Stimulated activated CD8-positive, alpha-beta memory T cell treated with anti-CD3 and anti-CD28 coated beads, Interleukin-7, amount 100 ng/mL, for 1 hour (primary cell): Measurements from ENCODE around the gene PAX2.

Experiments
- DNase-seq, 2 donors: peaks; one replicate each; pipeline ENCODE4 v3.0.0-alpha.2; 2020; ENCODE audit warnings: low read depth in 2 of 2

PAX2 gene

DNA sequence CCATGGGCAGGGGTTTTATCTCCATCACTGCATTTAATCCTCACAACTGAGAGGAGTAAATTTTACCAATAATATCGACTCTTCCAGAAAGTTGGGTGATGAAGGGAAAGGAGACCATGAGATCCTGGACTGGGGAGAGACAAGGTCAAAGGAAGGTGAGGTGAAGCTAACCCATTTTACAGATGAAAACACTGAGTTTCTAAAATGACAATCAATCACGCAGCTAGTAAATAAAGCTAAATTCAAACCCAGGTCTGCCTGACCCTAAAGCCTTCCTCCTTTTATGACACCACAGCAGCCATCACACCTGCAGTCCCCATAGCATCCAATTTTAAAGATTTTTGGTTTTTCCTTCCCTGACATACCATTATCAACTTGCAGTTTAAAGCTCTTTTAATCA is 103.4 kb downstream of the PAX2 start:
- no peak for DNase-seq

DNA sequence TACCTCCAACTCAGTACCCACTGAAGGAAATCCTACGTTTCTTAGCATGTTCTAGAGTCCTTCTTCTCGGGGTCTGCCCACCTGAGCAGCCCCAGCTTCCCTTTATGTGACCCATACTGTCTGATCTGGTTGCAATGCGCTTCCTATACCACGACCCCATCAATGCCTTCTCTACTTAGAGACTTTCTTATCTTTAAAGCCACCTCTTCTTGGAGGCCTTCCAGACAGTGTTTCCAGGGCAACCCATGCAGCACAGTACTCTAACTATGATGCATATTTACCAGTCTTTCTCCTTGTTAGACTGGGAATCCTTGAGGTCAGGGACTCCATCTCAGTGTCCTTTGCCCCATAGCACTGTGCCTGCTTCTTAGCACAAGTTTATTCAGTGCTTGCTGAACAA is 112.9 kb downstream of the PAX2 start:
- no peak for DNase-seq

DNA sequence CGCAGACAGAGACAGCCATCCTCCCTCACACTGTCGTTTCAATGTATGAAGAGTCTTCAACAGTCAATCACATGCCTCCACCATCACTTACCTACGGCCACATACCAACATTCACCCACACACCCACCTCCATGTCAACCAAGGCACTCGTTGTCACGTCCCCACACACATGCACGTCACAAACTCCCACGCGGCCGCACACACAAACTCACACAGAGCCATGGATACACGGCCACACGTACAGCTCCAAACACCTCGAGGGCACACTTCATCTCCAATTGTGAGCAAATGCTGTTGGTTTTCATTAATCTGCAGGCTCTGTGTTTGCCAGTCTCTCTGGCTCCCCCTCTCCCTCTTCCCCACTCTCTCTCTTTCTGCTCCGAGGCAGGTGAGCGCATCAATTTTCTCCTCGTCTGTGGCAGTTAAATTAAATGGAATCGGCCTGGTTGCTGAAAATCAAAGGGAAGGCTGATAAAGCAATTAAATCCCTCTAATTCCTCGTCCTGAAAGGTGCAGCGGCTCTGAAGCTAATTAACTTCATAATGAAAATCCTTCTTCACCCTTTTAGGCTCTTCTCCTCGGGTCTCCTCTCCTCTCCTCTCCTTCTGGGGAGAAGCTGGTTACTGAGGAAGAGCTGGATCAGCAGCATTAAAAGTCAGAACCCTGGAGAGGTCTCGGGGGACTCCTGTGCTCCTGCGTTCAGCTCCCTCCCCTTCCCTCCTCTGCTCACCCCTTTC is 113.5 kb downstream of the PAX2 start:
- no peak for DNase-seq

DNA sequence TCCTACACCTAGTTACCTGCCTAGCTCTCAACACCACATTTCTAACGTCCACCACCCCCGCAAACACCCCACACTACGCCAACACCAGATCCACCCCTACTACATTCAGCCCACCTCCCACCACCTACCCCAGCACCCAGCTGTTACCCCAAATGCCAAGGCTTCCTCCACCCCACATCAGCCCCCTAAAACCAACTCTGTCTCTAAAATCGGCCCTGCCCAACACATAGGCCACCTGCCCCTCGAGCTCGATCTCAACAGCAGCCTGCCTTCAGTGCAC is 114.0 kb downstream of the PAX2 start:
- DNase-seq, result no peak

DNA sequence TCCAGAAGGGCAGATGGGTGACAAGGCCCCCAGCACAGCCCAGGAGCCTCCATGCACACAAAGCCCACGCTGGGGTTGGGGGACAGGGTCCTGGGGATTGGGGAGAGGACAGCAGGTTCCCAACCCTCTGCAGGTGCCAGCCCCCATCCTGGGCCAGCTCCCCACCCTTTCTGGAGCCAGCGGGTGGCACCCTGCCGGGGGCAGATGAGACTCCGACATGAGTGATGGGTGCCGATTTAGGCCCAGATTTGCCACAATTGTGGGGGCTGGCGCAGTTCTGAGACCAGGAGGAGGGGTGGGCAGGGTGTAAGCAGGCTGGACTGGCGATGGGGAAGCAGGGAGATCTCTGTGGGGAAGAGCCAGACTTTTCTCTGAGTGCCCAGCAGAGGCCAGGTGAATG is 118.1 kb downstream of the PAX2 start:
- no peak for DNase-seq

DNA sequence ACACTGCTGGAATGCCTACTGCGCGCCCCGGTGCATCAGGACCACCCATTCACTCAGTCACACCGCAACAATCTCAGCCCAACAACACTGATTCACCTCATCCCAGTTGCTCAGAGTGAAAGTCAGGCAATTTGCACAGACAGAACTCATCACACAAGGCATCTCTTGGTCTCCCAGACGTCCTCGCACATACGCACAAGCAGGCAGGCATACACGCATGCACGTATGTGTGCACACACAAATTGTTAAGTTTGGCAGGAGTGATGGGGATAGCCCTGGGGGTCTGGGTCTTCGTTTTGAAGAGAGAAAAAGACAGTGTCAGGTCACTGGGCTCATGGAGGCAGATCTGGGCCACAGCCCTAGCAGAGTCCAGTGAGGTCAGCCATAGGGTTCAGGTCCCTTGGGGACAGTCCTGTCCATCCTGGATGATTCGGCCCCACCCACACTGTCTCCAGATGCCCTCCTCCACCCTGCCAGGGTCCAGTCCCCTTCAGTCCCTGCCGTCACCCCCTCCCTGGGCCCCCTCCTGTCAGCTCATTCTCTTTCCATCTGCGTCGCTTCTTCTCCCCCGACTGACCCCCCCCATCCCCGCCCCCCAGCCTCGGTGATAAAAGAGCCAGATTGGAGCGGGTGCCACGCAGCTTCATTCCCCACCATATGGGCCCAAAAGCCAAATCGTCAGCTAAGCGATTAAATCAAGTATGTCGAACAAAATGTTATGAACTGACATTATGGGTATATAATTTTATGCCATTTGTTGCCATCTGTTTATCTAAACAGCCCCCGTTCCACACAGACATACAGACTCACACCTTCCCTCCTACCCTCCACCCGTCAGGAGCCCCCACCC is 118.9 kb downstream of the PAX2 start:
- DNase-seq, result no peak

DNA sequence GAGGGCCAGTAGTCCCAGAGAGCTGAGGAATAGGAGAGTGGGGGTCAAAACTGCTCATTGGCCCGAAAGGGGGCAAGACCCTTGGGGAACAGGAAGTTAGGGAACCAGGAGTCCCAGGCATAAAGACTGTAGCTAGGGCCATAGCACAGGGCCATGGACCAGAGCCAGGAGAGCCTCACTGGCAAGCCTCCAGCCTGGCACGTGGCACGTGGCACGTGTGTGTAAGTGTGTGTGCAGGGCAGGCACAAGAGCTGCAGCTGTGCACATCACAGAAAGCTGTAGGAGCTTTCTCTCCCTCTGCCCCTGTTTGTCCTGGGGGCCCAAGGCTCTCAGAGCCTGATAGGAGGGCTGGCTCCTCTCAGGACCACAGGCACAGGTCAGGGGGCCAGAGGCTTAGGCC is 119.6 kb downstream of the PAX2 start:
- no peak for DNase-seq

DNA sequence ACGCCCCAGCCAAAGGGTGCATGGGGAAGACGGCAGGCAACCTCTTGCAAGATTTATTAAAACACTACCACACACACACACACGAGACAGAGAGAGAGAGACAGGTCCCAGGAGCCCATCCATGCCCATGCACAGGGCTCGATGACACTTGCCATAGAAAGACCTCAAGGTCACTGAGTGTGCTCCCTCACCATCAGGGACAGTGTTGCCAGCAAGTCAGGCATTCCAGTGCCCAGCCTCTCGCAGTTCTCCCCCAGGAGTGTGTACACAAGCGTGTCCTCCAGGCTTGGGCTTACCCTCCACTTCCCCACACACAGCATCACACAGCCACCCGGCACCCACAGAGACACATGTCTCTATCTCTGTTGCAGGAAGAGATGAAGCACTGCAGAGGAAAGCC is 120.6 kb downstream of the PAX2 start:
- DNase-seq, result no peak

DNA sequence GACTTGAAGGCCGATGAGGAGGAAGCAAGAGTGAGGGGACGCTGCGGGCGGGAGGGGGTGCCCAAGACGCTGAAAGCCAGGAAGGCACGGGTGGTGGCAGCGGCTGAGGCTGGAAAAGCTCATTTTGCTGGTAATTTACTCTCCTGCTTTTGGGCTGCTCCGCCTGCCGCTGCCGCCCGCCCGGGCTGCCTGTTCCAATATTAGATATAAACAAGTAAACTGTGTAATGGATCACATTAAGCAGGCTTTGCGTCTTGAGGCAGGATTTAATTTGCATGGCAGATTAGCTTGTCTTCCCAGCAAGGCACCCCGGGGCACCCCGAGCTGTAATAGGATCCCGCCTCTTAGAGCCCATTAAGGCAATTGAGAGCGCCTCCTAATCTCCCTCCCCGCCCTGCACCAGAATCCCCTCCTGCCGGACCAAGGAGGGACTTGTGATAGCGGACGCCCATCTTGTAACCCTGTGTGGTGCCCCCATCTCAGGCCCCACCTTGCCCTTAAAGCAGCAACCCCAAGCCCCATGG is 121.3 kb downstream of the PAX2 start:
- DNase-seq, result no peak

DNA sequence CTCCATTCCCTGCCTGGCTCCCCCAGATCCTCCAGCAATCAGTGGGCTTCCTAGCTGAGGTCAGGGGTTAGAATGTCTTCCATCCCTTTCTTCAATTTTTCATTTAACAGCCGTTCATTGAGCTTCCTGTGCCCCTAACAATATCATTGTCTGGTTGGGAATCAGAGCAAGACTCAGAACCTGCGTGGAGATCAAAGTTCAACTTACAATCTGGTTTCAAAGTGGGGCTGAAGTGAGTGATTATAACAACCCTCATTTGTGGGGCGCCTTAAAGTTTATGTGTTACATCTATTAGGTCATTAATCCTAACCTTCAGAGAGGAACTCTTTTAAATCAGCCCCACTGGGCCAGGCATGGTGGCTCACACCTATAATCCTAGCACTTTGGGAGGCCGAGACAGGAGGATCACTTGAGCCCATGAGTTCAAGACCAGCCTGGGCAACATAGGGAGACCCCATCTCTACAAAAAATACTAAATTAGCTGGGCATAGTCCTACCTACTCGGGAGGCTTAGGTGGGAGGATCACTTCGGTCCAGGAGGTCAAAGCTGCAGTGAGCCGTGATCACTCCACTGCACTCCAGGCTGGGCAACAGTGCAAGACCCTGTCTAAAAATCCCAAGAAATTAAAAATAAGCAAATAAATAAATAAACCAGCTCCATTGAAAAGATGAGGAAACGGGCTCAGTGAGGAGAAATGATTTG is 122.0 kb downstream of the PAX2 start:
- no peak for DNase-seq

DNA sequence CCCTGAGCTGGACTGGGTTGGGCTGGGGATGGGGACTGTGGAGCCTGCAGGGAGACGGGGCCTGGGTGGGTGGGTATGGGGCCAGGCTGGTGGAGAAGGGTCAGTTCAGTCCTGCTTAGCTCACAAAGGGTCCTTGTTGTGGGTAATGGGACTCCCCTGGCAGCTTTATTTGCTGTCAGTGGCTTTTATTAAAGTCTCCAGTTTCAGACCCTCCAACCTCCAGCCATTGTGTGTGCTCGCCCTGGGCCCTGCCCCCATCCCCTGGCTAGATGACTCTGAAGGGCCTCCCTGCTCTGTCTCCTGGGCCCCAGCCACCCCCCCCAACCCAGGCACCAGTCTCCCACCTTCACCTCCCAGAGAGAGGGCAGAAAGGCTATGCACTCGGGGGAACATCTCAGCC is 123.0 kb downstream of the PAX2 start:
- DNase-seq, result no peak

DNA sequence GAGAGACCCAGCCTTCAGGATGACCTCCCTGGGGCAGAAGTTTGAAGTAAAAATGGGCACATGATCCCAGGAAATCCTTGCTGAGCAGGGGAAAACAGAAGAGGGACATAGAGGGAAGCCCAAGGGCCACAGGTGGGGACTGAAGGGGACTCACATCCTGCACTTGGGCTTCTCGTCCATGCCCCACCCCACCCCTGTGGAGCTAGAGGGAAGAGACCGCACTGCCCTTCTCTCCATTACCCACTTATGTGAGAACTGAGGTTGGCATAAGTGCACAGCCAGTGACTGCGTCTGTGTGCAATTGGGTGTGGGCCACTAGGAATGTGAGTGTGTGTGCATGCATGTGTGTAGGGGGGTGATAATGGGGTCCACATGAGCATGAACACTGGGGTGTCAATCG is 124.0 kb downstream of the PAX2 start:
- no peak for DNase-seq

DNA sequence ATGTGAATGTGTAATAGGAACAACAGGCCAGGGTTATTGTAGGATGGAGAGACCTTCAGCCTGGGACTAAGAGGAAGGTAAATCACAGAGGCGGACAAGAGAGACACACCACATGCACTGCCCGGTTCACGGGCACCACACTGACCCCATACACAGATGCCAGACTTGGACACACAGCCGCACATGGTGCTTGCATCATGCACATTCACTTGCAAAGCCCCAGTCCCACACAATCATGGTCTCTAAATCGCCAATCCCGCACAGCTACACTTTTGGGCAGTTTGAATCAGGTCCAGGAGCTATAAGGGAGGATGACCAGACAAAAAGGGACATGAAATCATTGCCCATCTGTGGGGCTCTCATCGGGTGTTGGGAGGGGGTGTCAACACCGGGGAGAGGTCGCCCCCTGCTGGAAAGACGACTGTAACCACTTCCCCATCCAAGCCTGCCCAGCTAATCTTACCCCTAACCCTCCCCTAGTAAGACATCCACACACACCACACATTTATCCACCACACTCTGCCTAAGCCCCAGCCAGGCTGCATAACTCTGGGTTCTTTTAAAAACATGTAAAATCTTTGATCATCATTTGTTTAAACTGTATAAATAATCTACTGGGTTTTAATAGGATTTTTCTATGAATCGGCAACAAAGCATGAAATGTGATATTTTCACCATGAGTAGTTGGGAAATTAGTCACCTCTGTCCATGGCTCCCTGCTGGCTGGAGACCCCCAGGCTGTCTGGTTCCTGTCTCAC is 126.8 kb downstream of the PAX2 start:
- peak; percentile 3 to 16 for DNase-seq

DNA sequence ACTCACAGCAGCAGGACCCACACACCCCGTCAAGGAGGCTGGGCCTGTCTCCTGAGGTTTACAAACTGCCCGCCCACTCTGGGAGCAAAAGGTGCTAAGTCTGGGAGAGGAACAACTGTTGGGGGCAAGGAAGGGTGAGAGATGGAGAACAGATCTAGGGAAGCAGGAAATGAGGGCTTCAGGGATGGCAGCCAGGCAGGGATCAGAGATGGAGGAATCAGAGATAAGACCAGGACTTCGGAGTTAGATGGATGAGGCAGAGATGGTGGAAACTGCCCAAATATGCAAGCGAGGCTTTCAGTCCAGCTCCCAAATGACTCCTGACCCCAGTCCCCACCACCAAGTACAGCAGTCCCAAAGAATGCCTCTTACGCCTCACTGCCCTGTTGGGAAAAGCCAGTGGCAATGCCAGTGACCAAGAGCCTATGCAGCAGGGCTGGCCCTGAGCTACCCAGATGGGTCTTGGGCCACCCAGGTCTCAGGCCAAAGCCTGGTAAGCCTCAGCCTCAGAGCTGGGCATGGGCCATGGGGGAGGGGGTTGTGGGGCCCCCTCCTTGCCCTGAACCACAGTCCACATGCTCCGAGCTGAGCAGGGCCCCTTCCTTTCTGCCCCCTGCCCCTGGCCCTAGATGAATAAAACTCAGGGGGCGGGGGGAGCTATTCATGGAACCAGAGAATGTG is 127.9 kb downstream of the PAX2 start:
- no peak for DNase-seq

DNA sequence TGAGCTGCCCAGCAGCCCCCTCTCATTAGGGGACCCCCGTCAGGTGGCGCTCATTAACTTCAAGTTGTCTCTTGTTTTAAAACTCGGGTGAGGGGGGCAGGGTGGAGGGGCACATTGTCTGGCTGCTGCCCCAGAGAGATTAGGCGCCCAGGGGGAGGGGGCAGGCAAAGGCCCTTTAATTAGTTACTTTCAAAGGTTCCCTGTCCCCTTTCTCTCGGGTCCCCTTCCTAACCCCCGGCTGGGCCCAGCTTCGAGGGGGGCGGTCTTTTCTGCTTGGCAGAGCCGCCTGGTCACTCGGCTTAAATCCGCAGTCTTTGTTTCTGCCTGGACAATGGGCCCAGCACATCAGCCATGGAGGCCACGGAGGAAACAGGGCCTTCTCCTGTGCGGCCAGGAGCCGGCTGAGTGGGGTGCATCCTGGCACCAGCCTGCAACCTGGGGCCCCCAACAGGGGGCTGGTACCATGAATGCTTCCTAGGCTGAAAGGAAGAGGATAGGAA is 128.5 kb downstream of the PAX2 start:
- DNase-seq, result no peak

DNA sequence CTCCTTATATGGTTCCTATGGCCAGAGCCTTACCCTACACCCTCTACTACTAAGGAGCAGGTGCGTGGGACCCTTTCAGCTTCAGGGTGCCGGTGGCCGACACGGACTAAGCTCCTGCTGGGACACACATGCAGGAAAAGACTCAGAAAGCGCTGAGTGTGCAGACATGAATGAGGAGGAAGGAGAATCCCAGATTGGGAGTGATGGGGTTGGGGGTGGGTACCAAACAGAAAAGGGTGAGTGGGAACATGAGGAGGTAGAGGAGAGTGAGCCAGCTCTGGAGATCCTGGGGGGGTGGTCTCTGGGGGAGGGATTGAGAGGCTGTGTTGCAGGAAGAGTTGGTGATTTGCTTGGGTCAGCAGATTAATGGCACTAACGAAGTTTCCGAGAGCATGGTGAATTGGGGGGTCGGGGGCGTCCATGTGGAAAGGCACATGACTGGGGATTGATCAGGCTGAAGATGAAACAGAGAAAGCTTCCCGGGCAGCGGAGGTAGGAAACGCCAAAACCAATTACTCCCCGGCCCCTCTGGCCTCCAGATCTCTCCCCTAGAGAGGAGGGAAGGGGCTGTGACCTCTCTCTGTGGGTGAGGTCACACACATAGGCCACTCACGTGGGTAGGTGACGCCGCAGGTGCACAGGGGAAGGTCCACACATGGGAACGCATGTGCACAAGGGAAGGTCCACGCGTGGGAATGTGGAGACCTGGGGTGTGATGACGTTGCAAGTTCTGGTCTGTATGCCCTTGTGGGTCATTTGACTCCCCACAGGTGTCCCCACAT is 129.5 kb downstream of the PAX2 start:
- DNase-seq, result no peak

DNA sequence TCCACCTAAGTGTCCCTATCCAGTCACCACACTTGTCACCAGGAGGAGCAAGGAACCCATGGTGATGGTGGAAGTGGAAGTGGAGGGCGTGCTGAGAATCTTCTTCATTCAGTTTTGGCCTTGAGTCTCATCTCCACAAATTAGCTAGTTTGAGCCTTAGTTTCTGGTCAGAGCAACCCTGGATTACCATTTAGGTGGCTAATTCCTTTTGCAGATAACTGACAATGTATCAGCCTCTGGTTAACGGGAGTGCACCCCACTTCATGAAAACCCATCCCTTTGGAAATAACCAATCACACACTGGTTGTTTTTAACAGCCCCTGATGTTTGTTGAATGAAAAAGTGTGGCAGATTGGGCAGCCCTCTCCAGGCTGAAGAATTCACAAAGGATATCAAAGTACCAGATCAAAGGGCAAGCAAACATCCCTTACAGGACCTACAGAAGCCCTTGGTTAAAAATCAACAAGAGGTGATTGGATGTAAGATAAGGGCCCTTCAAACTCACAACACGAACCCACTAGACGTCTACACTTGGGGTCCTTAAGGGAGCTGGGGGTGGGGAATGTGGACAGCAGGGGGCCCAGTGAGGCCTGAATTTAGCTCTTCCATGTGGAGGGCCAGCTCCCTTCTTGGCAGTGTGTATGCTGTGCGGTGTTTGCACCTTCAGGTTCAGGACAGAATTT is 130.2 kb downstream of the PAX2 start:
- no peak for DNase-seq

DNA sequence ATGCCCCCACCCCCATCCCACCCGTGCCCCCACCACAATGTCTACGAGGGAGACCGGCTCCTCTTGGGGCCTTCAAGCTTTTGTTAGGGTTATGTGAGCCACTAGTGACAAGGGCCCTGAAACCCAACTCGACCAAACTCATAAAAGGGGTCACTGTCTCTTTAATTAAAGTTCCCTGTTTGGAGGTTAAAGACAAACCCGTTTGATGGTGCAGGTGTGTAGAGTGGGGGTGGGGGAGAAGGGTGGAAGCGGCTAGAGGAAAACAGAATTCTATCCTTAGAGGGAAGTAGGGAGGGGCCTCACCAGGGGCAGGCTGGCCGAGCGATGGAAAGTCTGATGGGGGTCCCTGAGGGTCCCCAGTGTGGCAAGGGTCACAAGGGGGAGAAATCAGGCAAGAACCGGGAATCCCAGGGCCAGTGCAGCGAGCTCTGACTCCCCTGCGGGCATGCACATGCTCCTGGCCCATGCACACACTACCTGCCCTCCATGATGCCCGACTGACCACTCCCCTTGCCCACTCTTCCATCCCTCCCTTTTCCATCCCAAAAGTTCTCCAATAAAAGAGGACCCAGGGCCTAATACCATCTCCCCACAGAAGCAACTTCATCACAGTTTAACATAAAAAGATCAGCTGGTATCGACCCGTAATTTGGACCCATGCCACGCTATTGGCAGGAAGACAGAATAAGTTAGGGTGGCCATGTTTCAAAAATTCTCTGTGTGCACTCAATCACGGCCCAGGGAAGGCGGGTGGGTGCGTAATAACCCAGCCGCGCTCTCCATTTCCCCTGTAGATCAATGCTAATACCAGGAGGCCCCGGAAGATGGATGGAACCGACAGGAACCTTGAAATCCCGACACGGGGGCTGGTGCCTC is 131.4 kb downstream of the PAX2 start:
- DNase-seq, result no peak

DNA sequence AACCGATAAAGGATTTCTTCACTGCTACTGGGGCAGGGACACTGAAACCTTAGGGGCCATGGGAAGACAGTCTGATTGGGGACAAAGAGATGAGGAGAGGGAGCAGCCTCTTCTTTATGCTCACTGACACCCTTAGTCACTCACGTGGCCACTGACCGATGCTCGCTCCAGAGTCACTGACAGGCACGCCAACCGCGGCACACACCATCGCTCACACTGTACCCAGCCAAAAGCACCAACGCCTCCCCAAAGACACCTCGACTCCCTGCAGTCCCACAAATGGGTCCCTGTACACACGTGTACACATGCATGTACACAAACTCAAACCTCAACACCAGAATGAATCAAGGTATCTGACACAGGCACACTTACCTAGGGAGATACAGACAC is 132.1 kb downstream of the PAX2 start:
- no peak for DNase-seq
